SHP77 treated with DMSO at 0.1 percent for 48 hours (cell line): ENCODE measurements around the gene DPM3.
"Not testable (repeated sequence)": the region's sequence is repeated elsewhere in the genome, so short reads cannot be mapped to it uniquely, and the experiment has no call there.

Experiments used
- DNase-seq: peaks from one replicate; lab custom pipeline; 2025; lab: John Stamatoyannopoulos, UW

DPM3 gene

DNA sequence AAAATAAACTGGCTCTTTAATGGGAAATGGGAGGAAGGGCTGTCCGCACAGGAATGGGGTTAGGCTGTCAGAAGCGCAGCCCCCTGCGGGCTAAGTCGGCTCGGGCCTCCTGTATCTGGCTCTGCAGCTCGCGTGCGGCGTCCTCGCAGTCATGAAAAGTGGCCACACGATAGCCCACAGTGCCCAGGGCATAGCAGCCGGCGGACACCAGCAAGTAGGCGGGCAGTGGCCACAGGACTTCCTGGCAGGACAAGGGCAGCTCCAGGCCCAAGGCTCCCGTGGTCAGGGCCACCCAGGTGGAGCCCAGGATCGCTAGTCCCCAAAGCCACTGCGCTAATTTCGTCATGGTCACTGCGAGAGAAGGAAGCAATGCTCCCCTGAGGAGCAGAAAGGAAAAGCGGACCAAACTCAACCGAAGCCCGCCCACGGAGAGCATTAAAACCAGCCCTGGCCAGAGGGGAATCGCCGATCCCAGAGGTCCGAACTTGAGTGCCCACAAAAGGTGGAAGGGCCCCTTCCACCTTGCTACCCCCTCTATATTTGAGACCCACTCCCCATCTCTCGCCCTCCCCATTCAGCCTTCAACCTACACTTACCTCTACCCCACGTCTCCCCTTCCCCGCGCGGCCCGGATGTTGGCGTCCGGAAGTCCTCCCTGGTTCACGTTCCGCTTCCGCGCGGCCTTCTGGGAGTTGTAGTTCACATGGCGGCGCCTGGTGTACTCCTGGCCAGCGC, at the start of gene DPM3:
DPM3 (minus strand) TSS at position 637 of the 735 bp plus-strand sequence; CDS start at position 346, 291 bp downstream.
- DNase-seq, result peak; percentile 71

DNA sequence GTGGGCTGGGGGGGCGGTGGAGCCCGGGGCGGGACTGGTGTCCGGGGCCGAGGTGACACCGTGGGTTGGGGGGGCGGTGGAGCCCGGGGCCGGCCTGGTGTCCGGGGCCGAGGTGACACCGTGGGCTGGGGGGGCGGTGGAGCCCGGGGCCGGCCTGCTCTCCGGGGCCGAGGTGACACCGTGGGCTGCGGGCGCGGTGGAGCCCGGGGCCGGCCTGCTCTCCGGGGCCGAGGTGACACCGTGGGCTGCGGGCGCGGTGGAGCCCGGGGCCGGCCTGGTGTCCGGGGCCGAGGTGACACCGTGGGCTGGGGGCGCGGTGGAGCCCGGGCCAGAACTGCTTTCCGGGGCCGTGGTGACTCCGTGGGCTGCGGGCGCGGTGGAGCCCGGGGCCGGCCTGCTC, 49.6 kb upstream of the DPM3 start:
- not testable (repeated sequence) for DNase-seq

- DNase-seq, result no peak
Measured at GRCh38 chr1:155188268-155188667, 47.9 kb upstream of the DPM3 start.

- no peak for DNase-seq
Measured at GRCh38 chr1:155187456-155187891, 47.1 kb upstream of the DPM3 start.

DNA sequence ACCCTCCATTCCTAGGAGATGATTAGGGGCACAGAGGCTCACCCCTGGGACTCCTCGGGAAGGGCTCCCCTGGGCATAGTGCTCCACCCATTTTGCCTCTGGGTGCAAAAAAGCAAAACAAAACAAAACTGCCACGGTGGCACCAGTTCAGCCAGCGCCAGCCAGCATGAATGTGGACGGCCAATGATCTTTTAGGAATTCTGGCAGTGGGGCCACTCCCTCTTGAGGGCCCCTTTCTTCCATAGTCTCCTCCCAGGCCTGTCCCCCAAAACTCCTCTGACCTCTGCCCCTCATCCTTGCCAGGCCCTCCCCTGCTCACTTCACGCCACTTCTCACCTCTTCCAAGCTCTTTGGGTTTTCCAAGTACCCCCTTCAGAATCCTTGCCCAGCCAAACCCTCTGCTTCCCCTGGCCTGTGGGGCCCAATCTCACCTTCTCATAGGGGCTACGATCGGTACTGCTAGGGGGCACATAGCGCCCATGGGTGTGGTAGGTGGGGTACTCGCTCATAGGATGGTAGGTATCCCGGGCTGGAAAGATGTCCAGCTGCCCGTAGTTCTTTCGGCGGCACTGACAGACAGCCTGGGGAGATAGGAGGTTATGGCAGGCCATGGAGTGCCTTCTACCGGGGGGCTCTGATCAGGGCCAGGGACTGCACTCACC, 46.6 kb upstream of the DPM3 start:
- no peak for DNase-seq

DNA sequence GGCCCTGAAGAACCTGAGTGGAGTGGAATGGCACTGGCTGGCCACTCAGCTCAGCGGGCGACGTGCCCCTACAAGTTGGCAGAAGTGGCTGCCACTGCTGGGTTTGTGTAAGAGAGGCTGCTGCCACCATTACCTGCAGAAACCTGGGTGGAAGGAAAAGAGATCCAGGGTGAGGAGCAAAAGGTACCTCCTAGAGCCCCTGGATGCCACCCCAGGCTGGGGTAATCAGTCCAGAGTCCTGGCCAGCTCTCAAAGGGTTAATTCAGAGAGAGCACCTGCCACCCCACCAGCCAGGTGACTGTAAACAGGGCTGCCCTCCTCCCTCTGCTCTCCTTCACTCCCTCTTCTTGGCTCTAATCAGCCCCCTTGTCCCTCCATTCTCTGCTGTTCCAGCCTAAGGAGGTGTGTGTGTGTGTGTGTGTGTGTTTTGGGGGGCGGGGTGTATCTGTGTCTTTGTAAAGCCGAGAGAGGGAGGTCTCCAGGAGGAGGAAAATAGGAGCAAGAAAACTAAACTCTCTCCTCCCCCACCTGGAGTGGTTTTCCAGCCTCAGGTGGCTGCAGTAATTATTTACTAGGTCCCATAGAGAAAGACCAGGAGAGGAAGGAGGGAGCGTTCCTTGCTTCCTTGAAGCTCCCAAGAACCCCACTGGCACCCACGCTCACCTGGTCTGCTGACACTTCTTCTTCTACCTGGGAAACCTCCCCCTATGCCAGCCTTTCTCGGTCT, 45.9 kb upstream of the DPM3 start:
- no peak for DNase-seq

DNA sequence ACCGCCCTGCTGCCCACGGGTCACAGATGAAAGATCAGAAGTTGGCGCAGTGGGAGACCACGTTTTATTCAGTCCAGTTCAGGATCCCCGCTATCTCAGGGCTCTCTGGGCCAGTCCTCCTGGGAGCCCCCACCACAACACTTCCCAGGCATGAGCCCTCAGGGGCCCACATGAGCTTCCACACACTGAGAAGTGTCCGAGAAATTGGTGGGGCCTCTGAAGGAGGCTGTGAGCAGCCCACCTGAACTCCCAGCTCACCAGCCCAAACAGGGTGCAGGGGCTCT, 45.4 kb upstream of the DPM3 start:
- DNase-seq, result no peak

- no peak for DNase-seq
Measured at GRCh38 chr1:155184835-155185782, 44.8 kb upstream of the DPM3 start.

DNA sequence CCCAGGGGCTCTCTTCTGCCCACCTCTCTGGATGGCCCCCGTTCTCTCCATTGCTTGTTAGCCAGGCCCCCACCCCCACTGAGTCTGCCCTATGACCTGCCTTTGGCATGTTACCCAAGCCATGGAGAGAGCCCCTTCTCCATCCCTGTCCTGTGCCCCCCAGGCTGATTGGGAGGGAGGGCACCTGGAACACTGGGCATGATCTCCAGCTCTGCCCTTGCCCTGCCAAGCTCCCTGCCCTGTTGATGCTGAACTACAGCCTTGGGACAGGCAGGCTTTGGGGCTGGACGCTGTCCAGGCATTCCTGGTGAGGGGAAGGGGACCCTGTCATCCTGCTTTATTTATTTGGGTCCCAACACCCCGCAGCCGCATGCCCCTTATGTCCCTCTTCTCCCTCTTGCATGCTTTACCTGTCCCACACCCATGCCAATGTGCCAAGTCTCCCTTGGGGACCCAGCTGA, 44.0 kb upstream of the DPM3 start:
- no peak for DNase-seq

GRCh38 chr1:155183775-155184221, 43.5 kb upstream of the DPM3 start:
- DNase-seq, result no peak

DNA sequence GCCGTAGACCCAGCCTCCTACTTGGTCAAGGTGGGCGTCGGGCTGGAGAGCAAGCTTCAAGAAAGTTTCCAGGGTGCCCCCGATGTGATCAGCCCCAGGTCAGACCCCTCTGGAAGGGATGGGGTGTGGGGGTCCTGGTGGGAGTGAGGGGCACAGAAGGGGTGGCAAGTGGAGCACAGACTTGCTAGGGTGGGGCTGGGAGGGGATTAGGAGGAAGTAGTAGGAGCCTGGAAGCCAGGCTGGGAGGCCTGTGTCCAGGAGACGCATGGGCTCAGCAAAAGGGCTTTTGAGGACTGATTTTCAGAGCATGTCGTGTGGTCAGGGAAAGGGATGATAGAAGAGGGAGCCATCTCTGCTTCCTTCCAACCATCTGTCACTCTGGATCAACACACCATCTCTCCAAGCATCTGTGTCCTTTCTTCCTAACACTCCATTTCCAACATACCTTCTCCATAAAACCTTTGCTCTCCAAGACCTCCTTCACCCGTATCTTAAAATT, 41.8 kb upstream of the DPM3 start:
- DNase-seq, result no peak

GRCh38 chr1:155181371-155182051, 41.2 kb upstream of the DPM3 start:
- DNase-seq, result no peak

DNA sequence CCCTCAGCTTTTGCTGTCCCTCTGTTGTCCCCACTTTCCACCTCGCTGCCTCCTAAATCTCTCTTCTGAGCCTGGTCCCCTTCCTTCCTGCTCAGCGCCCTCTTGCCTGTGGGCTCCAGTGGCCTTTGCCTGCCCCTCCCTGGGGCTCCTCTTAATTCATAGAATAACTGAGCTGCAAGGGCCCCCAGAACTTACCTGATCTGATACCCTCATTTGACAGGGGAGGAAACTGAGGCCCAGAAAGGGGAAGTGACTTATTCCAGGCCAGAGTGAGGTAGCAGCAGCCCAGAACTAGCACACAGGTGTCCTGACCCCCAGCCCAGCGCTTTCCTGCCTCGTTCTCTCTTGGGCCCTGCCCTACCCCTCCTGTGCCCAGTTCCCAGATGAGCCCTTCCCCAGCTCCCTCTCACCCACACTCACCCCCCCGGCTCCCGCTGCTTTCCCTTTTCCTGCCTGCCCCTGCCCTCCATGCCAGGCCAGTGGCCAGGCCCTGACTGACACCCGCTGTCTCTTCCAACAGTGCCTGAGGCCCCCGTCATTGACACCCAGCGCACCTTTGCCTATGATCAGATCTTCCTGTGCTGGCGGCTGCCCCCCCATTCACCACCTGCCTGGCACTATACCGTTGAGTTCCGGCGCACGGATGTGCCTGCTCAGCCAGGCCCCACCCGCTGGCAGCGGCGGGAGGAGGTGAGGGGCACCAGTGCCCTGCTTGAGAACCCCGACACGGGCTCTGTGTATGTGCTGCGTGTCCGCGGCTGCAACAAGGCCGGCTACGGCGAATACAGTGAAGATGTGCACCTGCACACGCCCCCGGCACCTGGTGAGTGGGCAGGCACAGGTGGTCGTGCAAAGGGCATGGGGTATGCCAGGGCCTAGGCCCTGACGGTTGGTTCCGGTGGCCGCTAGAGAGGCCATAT, 39.0 kb upstream of the DPM3 start:
- DNase-seq, result no peak

- no peak for DNase-seq
Measured at GRCh38 chr1:155178441-155179111, 38.2 kb upstream of the DPM3 start.

GRCh38 chr1:155177918-155178281, 37.6 kb upstream of the DPM3 start:
- DNase-seq, result no peak

GRCh38 chr1:155177192-155177917, 37.0 kb upstream of the DPM3 start:
- DNase-seq, result no peak

DNA sequence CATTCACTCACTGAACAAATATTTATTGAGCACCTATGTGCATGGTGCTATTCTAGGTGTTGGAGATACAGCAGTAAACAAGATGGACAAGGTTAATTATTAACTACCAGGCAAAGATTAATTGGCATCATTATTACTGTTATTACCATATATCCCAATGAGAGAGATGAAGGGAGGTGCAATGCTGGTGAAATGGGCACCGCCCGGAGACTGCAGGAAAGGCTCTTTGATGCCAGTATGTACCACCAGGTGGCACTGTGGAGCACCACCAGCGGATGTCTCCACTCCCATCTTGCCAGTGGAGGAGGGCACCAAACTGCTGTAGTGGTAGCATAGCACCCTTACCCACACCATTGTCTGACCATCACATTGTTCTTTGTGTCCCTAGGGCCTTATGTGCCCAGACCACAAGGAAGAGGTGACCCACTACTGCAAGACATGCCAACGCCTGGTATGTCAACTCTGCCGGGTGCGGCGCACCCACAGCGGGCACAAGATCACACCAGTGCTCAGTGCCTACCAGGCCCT, 36.3 kb upstream of the DPM3 start:
- peak; percentile 77 for DNase-seq

GRCh38 chr1:155175927-155176371, 35.6 kb upstream of the DPM3 start:
- DNase-seq, result no peak
